Kidney tubule cell (primary cell): ENCODE data around the gene DNAJB6.

Source experiments
- DNase-seq: peaks from one replicate; pipeline ENCODE4 v3.0.0-alpha.2; 2018; ENCODE audit warnings: low spot score

Gene DNAJB6

GRCh38 chr7:157466867-157467261 is 130.1 kb downstream of the DNAJB6 start:
- no peak for DNase-seq
